ENCODE results near the gene LMO2.

Gene LMO2

GRCh38 chr11:33887886-33888285 is 4.0 kb downstream of the LMO2 start:
- DNase-seq (ENCODE audit: low spot score) = no peak

- no peak for DNase-seq (ENCODE audit: low spot score)
These were observed 6.4 kb downstream of the LMO2 start for GRCh38 chr11:33885338-33886005.

- DNase-seq (ENCODE audit: low spot score) = no peak
These were observed 7.3 kb downstream of the LMO2 start for GRCh38 chr11:33884601-33885000.

- DNase-seq (ENCODE audit: low spot score) = no peak
These were observed 7.8 kb downstream of the LMO2 start for GRCh38 chr11:33884035-33884434.

GRCh38 chr11:33881651-33882503 is 10.0 kb downstream of the LMO2 start:
- no peak for DNase-seq (ENCODE audit: low spot score)

GRCh38 chr11:33880979-33881378 is 10.9 kb downstream of the LMO2 start:
- no peak for DNase-seq (ENCODE audit: low spot score)

GRCh38 chr11:33879375-33879774 is 12.5 kb downstream of the LMO2 start:
- no peak for DNase-seq (ENCODE audit: low spot score)

GRCh38 chr11:33877038-33877437 is 14.8 kb downstream of the LMO2 start:
- DNase-seq (ENCODE audit: low spot score) = no peak

- DNase-seq (ENCODE audit: low spot score) = no peak
These were observed 16.1 kb downstream of the LMO2 start for GRCh38 chr11:33875621-33876294.

GRCh38 chr11:33874910-33875490 is 16.9 kb downstream of the LMO2 start:
- DNase-seq (ENCODE audit: low spot score) = no peak

- DNase-seq (ENCODE audit: low spot score) = no peak
These were observed 17.4 kb downstream of the LMO2 start for GRCh38 chr11:33874433-33874832.

GRCh38 chr11:33869481-33870422 is 22.1 kb downstream of the LMO2 start:
- DNase-seq (ENCODE audit: low spot score) = no peak

GRCh38 chr11:33868647-33869461 is 23.0 kb downstream of the LMO2 start:
- DNase-seq (ENCODE audit: low spot score) = no peak

GRCh38 chr11:33867996-33868646 is 23.8 kb downstream of the LMO2 start:
- no peak for DNase-seq (ENCODE audit: low spot score)

- DNase-seq (ENCODE audit: low spot score) = no peak
These were observed 24.3 kb downstream of the LMO2 start for GRCh38 chr11:33867561-33867960.

GRCh38 chr11:33866936-33867335 is 24.9 kb downstream of the LMO2 start:
- DNase-seq (ENCODE audit: low spot score) = no peak

GRCh38 chr11:33864479-33864878 is 27.4 kb downstream of the LMO2 start:
- DNase-seq (ENCODE audit: low spot score) = no peak

- no peak for DNase-seq (ENCODE audit: low spot score)
These were observed 28.3 kb downstream of the LMO2 start for GRCh38 chr11:33863418-33864172.

- no peak for DNase-seq (ENCODE audit: low spot score)
These were observed 29.8 kb downstream of the LMO2 start for GRCh38 chr11:33861941-33862589.
